K562 (cell line): Measurements from ENCODE around the gene GMEB2. TPM values are rescaled to one million over a fixed set of nuclear protein-coding genes. Genes with fewer than 3 reads are reported as not detected.
A peak's percentile ranks its signal among the peaks of the same experiment; 100 is the strongest.

Source experiments
- BRF2 ChIP-seq: IDR thresholded peaks from 3 replicates; pipeline ENCODE4 v1.6.1; 2011; ENCODE audit warnings: borderline replicate concordance, mild to moderate bottlenecking; ENCODE audit not compliant: insufficient read length, insufficient read depth
- CBFA2T2 ChIP-seq: fragments of 450-650 bp; conservative IDR thresholded peaks from 2 replicates; pipeline ENCODE4 v1.6.1; 2017; ENCODE audit warnings: mild to moderate bottlenecking
- ELK1 ChIP-seq: sonication (generic); formaldehyde crosslinking; IDR thresholded peaks from 2 replicates; pipeline ENCODE4 v1.8.1; 2022; ENCODE audit warnings: missing genetic modification reagents
- GTF3C2 ChIP-seq: IDR thresholded peaks from 3 replicates; pipeline ENCODE4 v1.6.1; 2011; ENCODE audit warnings: borderline replicate concordance, mild to moderate bottlenecking, moderate library complexity; ENCODE audit not compliant: insufficient read length; ENCODE audit errors: extremely low read depth
- ILK ChIP-seq: fragments of 450-650 bp; IDR thresholded peaks from 2 replicates; pipeline ENCODE4 v1.6.1; 2016; ENCODE audit warnings: missing genetic modification characterization, low read depth, mild to moderate bottlenecking, missing compliant biosample characterization, moderate library complexity, borderline replicate concordance
- KDM2B ChIP-seq: fragments of 250-450 bp; sonication (Bioruptor Pico); IDR thresholded peaks from 2 replicates; pipeline ENCODE4 v1.8.0; 2021; ENCODE audit warnings: mild to moderate bottlenecking, moderate library complexity
- L3MBTL2 ChIP-seq: fragments of 450-650 bp; IDR thresholded peaks from 2 replicates; pipeline ENCODE4 v1.6.1; 2016; ENCODE audit warnings: mild to moderate bottlenecking, moderate library complexity
- RNF2 ChIP-seq: sonication (generic); IDR thresholded peaks from 2 replicates; pipeline ENCODE4 v1.6.1; 2016
- SMAD4 ChIP-seq: fragments of 250-450 bp; sonication (Bioruptor Pico); conservative IDR thresholded peaks from 2 replicates; pipeline ENCODE4 v1.8.0; 2021; ENCODE audit warnings: inconsistent platforms, mild to moderate bottlenecking, moderate library complexity
- SRSF1 ChIP-seq: fragments of 200-400 bp; formaldehyde crosslinking; IDR thresholded peaks from 2 replicates; pipeline ENCODE4 v1.6.1; 2017; ENCODE audit warnings: mild to moderate bottlenecking, low read depth, low read length, moderate library complexity
- STAT5A ChIP-seq: IDR thresholded peaks from 2 replicates; pipeline ENCODE4 v1.6.1; 2012; ENCODE audit warnings: low read length, inconsistent platforms, borderline replicate concordance
- TFE3 ChIP-seq: fragments of 450-650 bp; formaldehyde crosslinking; IDR thresholded peaks from 2 replicates; pipeline ENCODE4 v1.4.0; 2020; ENCODE audit warnings: mild to moderate bottlenecking, mixed read lengths
- ZNF24 ChIP-seq: fragments of 450-650 bp; IDR thresholded peaks from 2 replicates; pipeline ENCODE4 v1.6.1; 2016
- ZNF253 ChIP-seq: fragments of 250-450 bp; sonication (Bioruptor Pico); conservative IDR thresholded peaks from 2 replicates; pipeline ENCODE4 v1.6.1; 2021; ENCODE audit warnings: mild to moderate bottlenecking
- ZNF408 ChIP-seq: fragments of 250-450 bp; sonication (Bioruptor Pico); IDR thresholded peaks from 2 replicates; pipeline ENCODE4 v1.4.0; 2020; ENCODE audit warnings: low read depth, mild to moderate bottlenecking, moderate library complexity
- ZNF436 ChIP-seq: fragments of 250-450, 450-650 bp; sonication (Bioruptor Pico); formaldehyde crosslinking; IDR thresholded peaks from 2 replicates; pipeline ENCODE4 v1.7.0; 2020; ENCODE audit warnings: mild to moderate bottlenecking
- ZNF655 ChIP-seq: fragments of 250-450 bp; sonication (Bioruptor Pico); IDR thresholded peaks from 2 replicates; pipeline ENCODE4 v1.5.0; 2021
- ZNF699 ChIP-seq: fragments of 250-450 bp; sonication (Bioruptor Pico); IDR thresholded peaks from 2 replicates; pipeline ENCODE4 v1.8.0; 2021; ENCODE audit warnings: mild to moderate bottlenecking, moderate library complexity; ENCODE audit not compliant: insufficient replicate concordance
- ZNF780A ChIP-seq: fragments of 250-450 bp; sonication (Bioruptor Pico); IDR thresholded peaks from 2 replicates; pipeline ENCODE4 v1.5.0; 2021; ENCODE audit warnings: mild to moderate bottlenecking
- polyA plus RNA-seq, 8 experiments: library from polyadenylated mRNA; depleted of rRNA in 4 of 8; stranded (reverse) in 5 of 8; unstranded in 3 of 8; fragments of >200 nt; fragmentation: Nextera tagmentation in 2 of 8; fragmentation: Illumina TruSeq in 1 of 8; extraction: Ambion mirVana in 2 of 8; extraction: Trizol in 1 of 8; gene quantifications; 2 replicates each; pipeline versions ENCODE4 v1.2.1 to v1.2.3, GENCODE V29; 2011 to 2014; ENCODE audit warnings: inconsistent platforms in 1 of 8, missing spikeins in 1 of 8
- total RNA-seq, 7 experiments: library from RNA; depleted of rRNA in 6 of 7; stranded (reverse); fragments of >200 nt in 6 of 7; fragmentation: Illumina TruSeq in 2 of 7; extraction: Trizol in 2 of 7; gene quantifications; 2 replicates each; pipeline versions ENCODE4 v1.2.1 to v1.2.3, GENCODE V29; 2011 to 2021; ENCODE audit warnings: low replicate concordance in 1 of 7

GMEB2 gene
- total and polyA plus RNA-seq, 9 of the 15 experiments (the other 6 are each of a cell fraction or from before 2014, with no cell fraction given) = 0.03 to 13.9 (median 6.3) TPM

GRCh38 chr20:63628246-63628975 is 1.5 kb upstream of the GMEB2 start (continued):
- no peak for TF ChIP-seq GTF3C2
- peak; percentile 59; the same call in 1 of the 2 replicates for TF ChIP-seq STAT5A
- no peak for TF ChIP-seq ZNF699 (CRISPR knock-in tag)
- peak; percentile 43; the same call in 1 of the 2 replicates for TF ChIP-seq ZNF24
- no peak for TF ChIP-seq ZNF436 (CRISPR knock-in tag)
- no peak for TF ChIP-seq CBFA2T2
- no peak for TF ChIP-seq ELK1
- peak; percentile 92 for TF ChIP-seq L3MBTL2
- TF ChIP-seq KDM2B (CRISPR knock-in tag) = no peak
- no peak for TF ChIP-seq TFE3 (CRISPR knock-in tag)
- no peak for TF ChIP-seq ZNF655 (CRISPR knock-in tag)
- TF ChIP-seq ZNF253 (CRISPR knock-in tag) = no peak
- no peak for TF ChIP-seq ZNF408
- no peak for TF ChIP-seq ZNF780A (CRISPR knock-in tag)
- no peak for TF ChIP-seq ILK (tag)
- no peak for TF ChIP-seq SRSF1
- peak; percentile 63; the same call in 1 of the 2 replicates for TF ChIP-seq RNF2
- peak; percentile 62; the same call in 1 of the 2 replicates for TF ChIP-seq SMAD4
- TF ChIP-seq BRF2 = no peak
